Measurements from ENCODE around the gene WDR70.
"Not testable (repeated sequence)": the region's sequence is repeated elsewhere in the genome, so short reads cannot be mapped to it uniquely, and the experiment has no call there.

WDR70 gene

DNA sequence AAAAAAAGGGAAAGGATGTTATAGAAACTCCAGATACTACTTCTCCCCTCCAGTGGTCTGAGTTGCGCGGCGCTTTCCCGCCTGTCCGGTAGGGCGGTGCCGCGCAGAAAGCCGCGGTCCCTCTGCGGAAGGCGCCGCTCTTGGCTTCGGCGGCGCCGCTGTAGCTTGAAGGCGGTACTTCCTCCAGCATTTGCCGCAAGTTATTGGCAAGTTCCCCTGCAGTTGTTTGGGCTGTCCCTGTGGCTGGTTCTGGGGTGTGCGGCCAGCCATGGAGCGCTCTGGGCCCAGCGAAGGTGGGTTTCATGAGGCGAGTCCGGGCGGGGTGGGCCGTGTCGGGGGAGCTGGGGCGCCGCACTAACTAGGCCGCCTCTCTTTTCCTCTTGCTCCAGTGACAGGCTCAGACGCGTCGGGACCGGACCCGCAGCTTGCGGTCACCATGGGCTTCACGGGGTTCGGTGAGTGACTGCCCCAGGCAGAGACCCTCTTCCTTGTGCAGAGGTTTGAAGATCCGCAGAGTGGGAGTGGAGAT is at the start of gene WDR70:
WDR70 (plus strand) TSS at position 219 of the 529 bp plus-strand sequence; CDS start at position 269, 50 bp downstream.
- DNase-seq = peak; percentile 96

DNA sequence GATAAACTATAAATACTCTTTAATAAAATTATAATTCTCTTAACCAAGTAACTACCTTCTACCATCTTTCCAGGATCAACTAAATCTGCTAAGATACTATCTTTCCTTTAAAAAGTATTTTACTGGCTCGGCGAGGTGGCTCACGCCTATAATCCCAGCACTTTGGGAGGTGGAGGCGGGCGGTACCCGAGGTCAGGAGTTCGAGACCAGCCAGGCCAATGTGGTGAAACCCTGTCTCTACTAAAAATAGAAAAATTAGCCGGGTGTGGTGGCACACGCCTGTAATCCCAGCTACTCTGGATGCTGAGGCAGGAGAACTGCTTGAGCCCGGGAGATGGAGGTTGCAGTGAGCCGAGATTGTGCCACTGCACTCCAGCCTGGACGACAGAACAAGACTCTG is 44.4 kb upstream of the WDR70 start:
- not testable (repeated sequence) for DNase-seq

DNA sequence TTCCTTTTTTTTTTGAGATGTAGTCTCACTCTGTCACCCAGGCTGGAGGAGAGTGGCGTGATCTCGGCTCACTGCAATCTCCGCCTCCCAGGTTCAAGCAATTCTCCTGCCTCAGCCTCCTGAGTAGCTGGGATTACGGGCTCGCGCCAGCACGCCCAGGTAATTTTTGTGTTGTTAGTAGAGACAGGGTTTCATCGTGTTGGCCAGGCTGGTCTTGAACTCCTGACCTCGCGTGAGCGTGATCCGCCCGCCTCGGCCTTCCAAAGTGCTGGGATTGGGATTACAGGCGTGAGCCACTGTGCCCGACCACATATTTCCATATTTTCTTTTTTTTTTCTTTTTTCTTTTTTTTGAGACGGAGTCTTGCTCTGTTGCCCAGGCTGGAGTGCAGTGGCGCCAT is 36.4 kb upstream of the WDR70 start:
- DNase-seq = not testable (repeated sequence)

DNA sequence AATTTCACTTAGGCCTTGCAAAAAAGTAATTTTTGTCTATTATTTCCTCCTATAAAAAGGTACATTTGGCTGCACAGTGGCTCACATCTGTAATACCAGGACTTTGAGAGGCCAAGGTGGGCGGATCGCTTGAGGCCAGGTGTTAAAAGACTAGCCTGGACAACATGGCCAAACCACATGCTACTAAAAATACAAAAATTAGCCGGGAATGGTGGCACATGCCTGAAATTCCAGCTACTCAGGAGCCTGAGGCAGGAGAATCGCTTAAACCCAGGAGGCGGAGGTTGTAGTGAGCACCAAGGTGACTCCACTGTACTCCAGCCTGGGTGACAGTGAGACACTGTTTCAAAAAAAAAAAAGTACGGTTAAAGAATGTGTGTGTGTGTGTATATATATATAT is 24.0 kb upstream of the WDR70 start:
- DNase-seq = no peak

DNA sequence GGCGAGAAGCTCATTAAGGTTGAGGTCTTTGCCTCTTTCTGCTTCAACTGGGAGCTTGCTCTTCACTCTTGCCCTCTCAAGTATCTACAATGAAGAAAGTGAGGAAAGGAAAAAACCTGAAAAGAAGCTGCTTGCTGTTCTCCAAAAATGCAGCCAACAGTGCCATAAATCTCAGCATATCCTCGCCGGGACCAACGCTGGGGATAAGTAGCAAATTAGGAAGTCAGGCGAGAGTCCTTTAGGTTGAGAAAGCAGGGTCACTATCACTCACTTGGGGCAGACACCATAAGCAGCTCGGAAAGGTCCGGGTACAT is 8.6 kb upstream of the WDR70 start:
- DNase-seq = no peak

DNA sequence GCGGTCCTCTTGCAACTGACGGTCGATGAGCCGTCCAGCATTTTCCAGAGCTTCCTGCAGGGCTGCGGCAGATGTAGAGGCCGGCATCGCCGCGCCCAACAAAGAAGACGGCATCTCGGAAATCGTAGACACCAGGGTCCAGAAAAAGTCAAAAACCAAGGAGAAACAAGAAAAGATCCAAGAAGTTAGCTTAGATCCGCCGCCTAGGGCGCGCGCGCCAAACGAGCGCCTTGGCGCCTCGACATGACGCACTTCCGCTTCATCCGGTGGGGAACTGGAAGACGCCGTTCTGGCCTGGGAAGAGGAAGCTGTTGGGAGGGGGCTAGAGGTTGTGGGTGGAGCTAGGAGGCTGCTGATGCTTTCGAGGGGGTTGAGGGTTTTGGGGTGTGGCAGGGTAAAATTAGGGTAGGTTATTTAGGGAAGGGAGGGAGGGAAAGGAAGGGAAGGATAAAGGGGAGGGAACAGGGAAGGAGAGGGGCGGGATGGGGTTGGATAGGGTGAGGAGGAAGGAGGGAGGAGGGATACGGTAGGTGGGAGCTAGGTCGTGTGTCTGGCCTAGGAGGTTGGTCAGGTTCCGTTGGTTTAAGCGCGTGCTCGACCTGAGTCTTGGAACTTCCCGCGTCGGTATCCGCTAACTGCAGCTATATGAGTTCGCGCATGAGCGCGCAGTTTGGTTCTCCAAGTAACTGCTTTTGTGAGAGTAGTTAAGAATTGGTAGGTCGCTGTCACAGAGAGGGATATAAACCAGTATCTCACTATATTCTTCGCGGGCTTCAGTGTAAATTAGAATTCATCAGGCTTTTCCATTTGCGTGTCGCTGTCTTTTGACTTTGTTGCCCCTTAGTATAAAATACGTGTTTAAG is 8.0 kb upstream of the WDR70 start, which contains the start of gene NUP155:
NUP155 (minus strand) TSS at position 243 of the 863 bp plus-strand sequence; CDS start at position 114, 129 bp downstream.
- peak; percentile 99 for DNase-seq

DNA sequence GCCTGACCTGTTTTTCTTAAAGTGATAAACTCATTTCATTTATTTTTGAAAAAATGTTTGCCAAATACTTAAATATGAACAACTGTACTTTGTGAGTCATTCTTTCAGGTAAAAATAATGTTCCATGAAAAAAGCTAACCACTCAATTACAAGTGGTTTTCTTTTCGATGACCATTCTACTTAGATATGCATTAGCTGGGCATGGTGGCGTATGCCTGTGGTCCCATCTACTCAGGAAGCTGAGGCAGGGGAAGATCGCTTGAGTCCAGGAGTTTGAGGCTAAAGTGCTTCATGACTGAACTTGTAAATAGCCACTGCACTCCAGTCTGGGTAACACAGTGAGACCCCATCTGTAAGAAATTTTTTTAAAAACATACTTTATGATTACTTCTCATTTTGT is 4.0 kb upstream of the WDR70 start:
- no peak for DNase-seq

DNA sequence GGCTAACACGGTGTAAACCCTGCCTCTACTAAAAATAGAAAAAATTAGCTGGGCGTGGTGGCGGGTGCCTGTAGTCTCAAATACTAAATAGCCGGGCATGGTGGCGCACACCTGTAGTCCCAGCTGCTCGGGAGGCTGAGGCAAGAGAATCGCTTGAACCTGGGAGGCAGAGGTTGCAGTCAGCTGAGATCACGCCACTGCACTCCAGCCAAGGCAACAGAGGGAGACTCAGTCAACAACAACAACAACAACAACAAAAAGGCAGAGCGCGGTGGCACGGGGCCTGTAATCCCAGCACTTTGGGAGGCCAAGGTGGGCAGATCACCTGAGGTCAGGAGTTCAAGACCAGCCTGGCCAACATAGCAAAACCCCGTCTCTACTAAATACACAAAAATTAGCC is 1.1 kb upstream of the WDR70 start:
- not testable (repeated sequence) for DNase-seq

DNA sequence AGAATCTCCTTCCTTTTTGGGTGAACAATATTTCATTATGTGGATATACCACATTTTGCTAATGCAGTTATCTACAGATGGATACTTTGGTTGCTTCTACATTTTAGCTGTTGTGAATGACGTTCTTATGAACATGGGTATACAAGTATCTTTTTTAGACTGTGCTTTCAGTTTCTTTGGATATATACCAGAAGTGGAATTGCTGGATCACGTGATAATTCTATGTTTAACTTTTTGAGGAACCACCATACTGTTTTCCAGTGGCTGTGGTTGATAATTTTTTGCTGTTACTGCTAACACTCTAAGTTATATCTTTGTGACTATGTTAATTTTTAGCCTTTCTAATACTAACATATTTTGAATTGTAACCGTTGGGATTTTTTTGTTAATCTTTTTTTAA is 12.5 kb downstream of the WDR70 start:
- no peak for DNase-seq

DNA sequence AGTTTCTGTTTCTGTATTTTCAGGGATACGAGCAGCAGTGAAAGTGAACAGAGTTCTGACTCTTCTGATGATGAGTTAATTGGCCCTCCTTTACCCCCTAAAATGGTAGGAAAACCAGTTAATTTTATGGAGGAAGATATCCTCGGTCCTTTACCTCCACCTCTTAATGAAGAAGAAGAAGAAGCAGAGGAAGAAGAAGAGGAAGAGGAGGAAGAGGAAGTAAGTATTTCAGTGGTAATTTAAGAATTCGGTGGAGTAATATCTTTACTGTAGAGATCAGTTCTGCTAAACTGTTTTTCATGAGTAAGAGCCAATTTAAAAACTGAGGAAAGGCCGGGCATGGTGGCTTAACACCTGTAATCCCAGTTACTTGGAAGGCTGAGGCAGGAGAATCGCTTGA is 17.2 kb downstream of the WDR70 start:
- no peak for DNase-seq

DNA sequence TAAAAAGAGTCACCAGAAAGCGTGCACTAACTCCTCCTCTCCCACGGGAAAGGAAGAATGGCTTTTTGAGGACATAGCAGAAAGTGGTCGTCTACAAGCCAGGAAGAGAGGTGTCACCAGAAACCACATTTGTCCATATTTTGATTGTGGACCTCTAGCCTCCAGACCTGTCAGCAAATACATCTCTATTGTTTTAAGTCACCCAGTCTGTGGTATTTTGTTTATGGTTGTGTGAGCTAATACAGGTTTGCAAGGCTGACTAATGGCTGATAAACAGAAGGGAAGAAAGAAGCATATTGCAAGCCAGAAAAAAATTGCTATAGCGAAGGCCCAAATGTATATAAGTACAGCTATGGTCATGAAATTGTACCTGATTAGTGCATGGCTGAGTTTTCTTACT is 21.4 kb downstream of the WDR70 start:
- no peak for DNase-seq

DNA sequence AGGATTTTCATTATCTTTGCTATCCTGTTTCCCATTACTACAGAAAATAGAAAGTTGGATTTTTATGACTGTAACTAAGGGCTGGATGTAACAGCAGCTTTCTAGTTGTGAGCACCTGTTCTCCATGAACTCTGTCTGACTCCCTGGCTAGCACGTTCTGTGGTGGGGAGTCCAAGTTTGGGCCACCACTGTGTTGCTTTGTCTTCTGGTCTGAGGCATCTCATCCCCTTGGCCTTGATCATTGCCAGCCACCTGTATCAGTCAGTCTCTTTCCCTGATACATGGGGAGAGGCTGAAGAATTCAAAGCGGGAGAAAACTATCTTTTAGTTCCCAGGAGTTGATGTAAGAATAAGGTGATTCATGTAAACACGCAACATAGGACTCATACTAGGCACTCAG is 33.4 kb downstream of the WDR70 start:
- DNase-seq = no peak

DNA sequence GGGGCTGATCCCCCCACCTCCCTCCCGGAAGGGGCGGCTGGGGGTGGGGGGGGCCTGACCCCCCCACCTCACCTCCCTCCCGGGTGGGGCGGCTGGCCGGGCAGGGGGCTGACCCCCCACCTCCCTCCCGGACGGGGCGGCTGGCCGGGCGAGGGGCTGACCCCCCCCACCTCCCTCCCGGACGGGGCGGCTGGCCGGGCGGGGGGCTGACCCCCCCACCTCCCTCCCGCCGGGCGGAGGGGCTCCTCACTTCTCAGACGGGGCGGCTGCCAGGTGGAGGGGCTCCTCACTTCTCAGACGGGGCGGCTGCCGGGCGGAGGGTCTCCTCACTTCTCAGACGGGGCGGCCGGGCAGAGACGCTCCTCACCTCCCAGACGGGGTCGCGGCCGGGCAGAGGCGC is 36.3 kb downstream of the WDR70 start:
- DNase-seq = not testable (repeated sequence)

DNA sequence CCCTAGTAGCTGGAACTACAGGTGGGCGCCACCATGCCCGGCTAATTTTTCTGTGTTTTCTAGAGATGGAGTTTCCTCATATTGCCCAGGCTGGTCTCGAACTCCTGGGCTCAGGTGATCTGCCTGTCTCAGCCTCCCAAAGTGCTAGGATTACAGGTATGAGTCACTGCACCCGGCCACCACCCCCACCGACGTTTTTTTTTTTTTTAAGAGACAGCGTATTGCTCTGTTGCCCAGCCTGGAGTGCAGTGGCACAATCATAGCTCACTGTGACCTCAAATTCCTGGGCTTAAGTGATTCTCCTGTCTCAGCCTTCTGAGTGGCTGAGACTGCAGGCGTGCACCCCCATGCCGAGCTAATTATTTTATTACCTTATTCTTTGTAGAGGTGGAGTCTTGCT is 38.2 kb downstream of the WDR70 start:
- DNase-seq = no peak

DNA sequence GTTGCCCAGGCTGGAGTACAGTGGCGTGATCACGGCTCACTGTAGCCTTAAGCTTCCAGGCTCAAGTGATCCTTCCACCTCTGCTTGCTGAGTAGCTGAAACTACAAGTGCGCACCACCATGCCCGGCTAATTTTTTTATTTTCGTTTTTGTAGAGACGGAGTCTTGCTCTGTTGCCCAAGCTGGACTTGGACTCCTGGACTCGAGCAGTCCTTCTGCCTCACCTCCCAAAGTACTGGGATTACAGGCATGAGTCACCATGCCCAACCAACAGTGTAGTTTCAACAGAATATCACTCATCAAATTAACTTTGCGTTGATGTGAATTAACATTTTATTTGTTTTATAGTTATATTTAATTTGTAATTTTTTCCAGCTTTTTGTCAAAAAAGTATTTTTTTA is 45.3 kb downstream of the WDR70 start:
- no peak for DNase-seq

DNA sequence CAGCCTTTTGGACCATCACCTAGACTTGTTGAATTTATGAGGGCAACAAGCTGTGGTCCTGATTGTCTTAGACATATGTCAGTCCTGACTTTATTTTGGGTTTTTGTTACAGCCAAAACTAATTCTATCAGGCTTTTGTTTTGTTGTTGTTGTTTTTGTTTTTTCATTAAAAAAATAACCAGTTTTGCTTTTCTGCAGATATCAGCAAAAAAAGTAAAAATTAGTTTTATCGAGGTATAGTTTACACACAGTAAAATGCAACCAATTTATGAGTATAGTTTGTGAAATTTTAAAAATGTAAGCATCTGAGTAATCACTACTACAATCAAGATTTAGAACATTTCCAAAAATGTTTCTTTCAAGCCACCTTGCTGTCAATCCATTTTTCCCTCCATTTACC is 48.9 kb downstream of the WDR70 start:
- no peak for DNase-seq

DNA sequence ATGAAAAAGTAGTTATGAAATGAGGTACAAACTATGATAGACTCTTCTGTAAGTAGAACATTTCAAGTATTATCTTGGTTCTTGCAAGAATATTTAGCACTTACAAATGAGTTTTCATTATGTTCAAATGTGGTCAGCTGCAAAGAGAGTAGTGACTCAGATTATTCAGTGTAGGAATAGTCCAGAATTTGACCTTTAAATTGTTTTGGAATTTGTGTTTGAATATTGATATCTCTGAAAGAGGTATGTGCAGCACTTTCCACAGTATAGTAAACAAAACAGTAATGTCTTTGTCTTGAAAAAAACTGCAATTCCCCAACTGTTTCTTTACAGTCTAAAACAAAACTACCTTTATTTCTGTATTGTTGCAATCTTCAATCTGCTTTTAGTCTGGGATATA is 56.1 kb downstream of the WDR70 start:
- DNase-seq = no peak

DNA sequence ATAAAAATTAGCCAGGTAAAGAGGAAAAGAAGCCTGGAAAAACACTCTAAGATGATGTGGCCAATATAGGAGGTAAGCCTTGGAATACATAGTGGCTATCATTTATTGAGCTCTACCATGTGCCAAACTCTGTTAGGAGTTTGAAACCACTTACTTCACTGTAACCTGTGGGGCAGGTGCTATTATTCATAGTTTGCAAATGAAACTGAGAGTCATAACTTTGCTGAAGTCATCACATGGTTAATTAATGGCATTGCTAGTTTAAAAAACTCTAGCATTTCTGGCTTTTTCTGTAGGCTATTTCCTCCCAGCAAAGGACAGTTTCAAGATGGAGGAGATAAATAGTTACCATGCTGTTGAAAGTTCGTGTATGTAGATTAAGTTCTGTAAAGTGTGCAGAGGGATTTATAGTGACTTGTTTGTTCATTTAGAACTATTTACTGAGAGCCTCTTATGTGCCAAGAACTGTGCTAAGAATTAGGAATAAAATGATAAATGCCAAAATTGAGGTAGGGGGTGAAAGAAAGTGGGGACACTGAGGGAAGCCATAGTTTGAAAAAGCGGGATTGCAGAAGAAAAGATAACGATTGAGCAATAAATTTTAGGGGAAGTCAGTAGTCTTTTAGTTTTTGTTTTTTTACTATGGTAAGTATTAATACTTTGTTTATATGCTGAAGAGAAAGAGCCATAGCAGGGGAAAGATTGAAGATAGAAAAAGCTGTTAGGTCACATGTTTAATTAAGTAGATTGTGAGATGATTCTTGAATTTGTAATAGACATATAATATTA is 57.2 kb downstream of the WDR70 start:
- no peak for DNase-seq

DNA sequence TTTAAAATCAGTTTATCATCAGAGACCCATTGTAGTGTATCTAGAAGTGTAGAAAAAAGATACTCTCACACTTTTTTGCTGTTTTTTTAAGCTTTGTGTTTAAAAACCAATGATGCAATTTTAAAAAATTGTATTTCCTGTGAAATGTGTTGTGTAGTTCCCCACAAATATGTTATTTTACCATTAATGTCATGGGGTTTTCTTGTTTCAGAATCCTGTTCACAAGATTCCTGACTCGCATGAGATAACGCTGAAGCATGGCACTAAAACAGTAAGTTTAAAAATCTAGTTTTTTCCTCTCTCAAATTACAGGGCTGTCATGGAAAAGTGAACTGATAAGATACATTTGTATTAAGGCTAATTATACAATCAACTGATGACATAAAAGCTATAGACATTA is 58.6 kb downstream of the WDR70 start:
- DNase-seq = no peak

DNA sequence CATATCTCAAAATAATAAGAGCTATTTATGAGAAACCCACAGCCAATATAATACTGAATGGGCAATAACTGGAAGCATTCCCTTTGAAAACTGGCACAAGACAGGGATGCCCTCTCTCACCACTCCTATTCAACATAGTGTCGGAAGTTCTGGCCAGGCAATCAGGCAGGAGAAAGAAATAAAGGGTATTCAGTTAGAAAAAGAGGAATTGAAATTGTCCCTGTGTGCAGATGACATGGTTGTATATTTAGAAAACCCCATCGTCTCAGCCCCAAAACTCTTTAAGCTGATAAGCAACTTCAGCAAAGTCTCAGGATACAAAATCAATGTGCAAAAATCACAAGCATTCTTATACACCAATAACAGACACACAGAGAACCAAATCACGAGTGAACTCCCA is 66.7 kb downstream of the WDR70 start:
- DNase-seq = not testable (repeated sequence)

DNA sequence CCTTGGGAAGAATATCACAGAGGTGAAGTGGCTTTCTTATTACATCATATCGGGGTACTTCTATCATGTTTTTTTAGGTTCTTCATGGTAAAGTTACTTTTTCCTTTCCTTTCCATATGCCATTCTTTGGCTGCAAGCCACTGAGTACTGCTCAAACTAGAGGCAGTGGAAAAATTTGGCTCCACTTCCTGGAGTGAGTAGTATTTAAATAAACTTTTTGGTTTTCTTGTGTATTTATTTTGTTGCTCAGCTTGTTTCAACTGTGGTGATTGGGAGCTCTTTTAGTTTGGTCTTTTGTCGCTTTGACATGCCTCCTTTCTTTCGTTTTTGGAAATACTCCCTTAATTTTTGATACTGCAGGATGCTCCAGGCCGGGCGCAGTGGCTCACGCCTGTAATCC is 69.8 kb downstream of the WDR70 start:
- no peak for DNase-seq

DNA sequence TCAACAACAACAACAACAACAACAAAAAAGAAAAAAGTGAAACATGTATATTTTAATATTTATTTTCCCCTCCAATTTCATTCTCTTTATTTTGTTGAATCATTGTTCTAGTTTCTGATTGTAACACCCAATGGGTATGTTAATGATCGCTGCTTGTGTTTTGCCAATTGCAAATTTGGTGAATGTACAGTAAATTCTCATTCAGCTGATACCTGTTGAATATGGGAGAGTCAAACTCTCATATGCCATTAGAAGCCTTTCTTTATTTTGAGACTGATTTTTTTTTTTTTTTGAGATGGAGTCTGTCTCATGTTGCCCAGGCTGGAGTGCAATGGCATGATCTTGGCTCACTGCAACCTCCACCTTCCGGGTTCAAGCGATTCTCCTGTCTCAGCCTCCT is 72.9 kb downstream of the WDR70 start:
- DNase-seq = not testable (repeated sequence)

DNA sequence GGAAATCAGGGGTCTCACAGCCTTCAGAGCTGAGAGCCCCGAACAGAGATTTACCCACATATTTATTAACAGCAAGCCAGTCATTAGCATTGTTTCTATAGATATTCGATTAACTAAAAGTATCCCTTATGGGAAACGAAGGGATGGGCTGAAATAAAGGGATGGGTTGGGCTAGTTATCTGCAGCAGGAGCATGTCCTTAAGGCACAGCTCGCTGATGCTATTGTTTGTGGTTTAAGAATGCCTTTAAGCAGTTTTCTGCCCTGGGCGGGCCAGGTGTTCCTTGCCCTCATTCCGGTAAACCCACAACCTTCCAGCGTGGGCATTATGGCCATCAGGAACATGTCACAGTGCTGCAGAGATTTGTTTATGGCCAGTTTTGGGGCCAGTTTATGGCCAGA is 74.1 kb downstream of the WDR70 start:
- DNase-seq = not testable (repeated sequence)

All from NCI-H2227 treated with DMSO at 0.1 percent for 48 hours (cell line).